GM23248 (cell line): ENCODE measurements around the gene YIPF4.
"Not testable (repeated sequence)": the region's sequence is repeated elsewhere in the genome, so short reads cannot be mapped to it uniquely, and the experiment has no call there.

Source experiments
- EZH2 ChIP-seq: fragments of 200-600 bp; sonication (generic); IDR thresholded peaks from 2 replicates; pipeline ENCODE4 v1.6.1; 2018; ENCODE audit warnings: antibody characterized with exemption, mild to moderate bottlenecking; ENCODE audit not compliant: insufficient read depth, poor library complexity, severe bottlenecking
- EZH2phosphoT487 ChIP-seq: fragments of 200-600 bp; sonication (generic); IDR thresholded peaks from 2 replicates; pipeline ENCODE4 v1.6.1; 2018; ENCODE audit warnings: antibody characterized with exemption, moderate library complexity, mild to moderate bottlenecking, low read depth; ENCODE audit not compliant: insufficient read depth

DNA sequence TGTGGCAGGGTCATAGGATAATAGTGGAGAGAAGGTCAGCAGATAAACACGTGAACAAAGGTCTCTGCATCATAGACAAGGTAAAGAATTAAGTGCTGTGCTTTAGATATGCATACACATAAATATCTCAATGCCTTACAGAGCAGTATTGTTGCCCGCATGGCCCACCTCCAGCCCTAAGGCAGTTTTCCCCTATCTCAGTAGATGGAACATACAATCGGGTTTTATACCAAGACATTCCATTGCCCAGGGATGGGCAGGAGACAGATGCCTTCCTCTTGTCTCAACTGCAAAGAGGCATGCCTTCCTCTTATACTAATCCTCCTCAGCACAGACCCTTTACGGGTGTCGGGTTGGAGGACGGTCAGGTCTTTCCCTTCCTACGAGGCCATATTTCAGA, 1.9 kb upstream of the YIPF4 start:
- TF ChIP-seq EZH2phosphoT487, EZH2: not testable (repeated sequence)
